Measurements from ENCODE around the gene URB2. TPM values are rescaled to one million over a fixed set of nuclear protein-coding genes. Genes with fewer than 3 reads are reported as not detected.

URB2 gene
- total and polyA plus RNA-seq, 2 donors (not counting 1 experiment from before 2014, with no cell fraction given): 5.4 to 9.6 TPM

GRCh38 chr1:229614701-229615100 lies 11.3 kb upstream of the URB2 start:
- no peaks in the 10 kb centered on the region for H3K9me3 Mint-ChIP-seq (ENCODE audit: insufficient read depth)
- POLR2A ChIA-PET: interaction anchor here (0.7 kb wide), 1 partner anchor 510 kb away, joined by 3 read pairs; no protein-coding TSS in a partner anchor
- WGBS (ENCODE audit: insufficient coverage): 100% methylated on average over 2 of the region's 2 CpGs

More at GRCh38 chr1:229614701-229615100, 11.3 kb upstream of the URB2 start:
- TF ChIP-seq CTCF (IDR thresholded peaks at IDR 0.05) (no peak), EZH2 (IDR thresholded peaks at IDR 0.05; ENCODE audit: borderline replicate concordance, insufficient read depth, low read depth, low read length, poor library complexity, severe bottlenecking) (no peak)
- no peaks in the 10 kb centered on the region for H3K27me3 ChIP-seq (replicated peaks in 1 of 4; ENCODE audit: control extremely low read depth in 1 of 4, control insufficient read depth in 3 of 4, insufficient read depth in 4 of 4, low read length in 3 of 4)
- Mint-ChIP-seq H3K27me3 (no peaks in the 10 kb centered on the region), H3K4me1 (peaks cover 7% of the 10 kb centered on the region), H3K27ac (no peak overlapping the region), H3K4me3 (no peak overlapping the region)
- CTCF ChIA-PET: interaction anchor here (1.2 kb wide), 1 partner anchor 598 kb away, joined by 3 read pairs; no protein-coding TSS in a partner anchor
- H3K79me2 ChIP-seq (ENCODE audit: control insufficient read depth, insufficient read depth, low read length): peaks cover 47% of the 10 kb centered on the region
- no peak overlapping the region for H3K27ac ChIP-seq (ENCODE audit: low read length in 2 of 2)
- no peak overlapping the region for H2AFZ ChIP-seq (ENCODE audit: insufficient read depth, low read depth, low read length, poor library complexity, severe bottlenecking)
- DNase-seq (no peak), ATAC-seq (ENCODE audit: low read depth) (no peak)
- intact Hi-C loops (cut with micrococcal nuclease): no loop called here
- no peaks in the 10 kb centered on the region for H3K4me1 ChIP-seq (ENCODE audit: control insufficient read depth in 2 of 2, insufficient read depth in 2 of 2, low read length in 2 of 2)
- H3K4me2 ChIP-seq (replicated peaks; ENCODE audit: low read depth, low read length, poor library complexity, severe bottlenecking): no peak overlapping the region
- H3K36me3 ChIP-seq (replicated peaks in 1 of 2; ENCODE audit: control extremely low read depth in 1 of 2, control insufficient read depth in 1 of 2, extremely low read depth in 1 of 2, insufficient read depth in 2 of 2, low read length in 1 of 2): peaks cover 4 to 46% of the 10 kb centered on the region in 2 experiments
- no peaks in the 10 kb centered on the region for H3K9me3 ChIP-seq (ENCODE audit: control extremely low read depth in 1 of 3, control insufficient read depth in 2 of 3, insufficient read depth in 1 of 3, low read length in 2 of 3)
- H3K9ac ChIP-seq (ENCODE audit: low read length): no peak overlapping the region
- no peak overlapping the region for H3K4me3 ChIP-seq (ENCODE audit: control extremely low read depth in 1 of 5, extremely low read depth in 1 of 5, insufficient read depth in 1 of 5, low read depth in 2 of 5, low read length in 4 of 5)
- peaks cover 38% of the 10 kb centered on the region for H4K20me1 ChIP-seq (ENCODE audit: control insufficient read depth, insufficient read depth, low read length, poor library complexity, severe bottlenecking)
